ENCODE data around the gene GCK. TPM values are rescaled to one million over a fixed set of nuclear protein-coding genes. Genes with fewer than 3 reads are reported as not detected.
"Not testable (repeated sequence)": the region's sequence is repeated elsewhere in the genome, so short reads cannot be mapped to it uniquely, and the experiment has no call there.

Gene GCK
- total and polyA plus RNA-seq, 7 donors: 0.27 to 1.8 (median 0.60) TPM; not detected in 2

DNA sequence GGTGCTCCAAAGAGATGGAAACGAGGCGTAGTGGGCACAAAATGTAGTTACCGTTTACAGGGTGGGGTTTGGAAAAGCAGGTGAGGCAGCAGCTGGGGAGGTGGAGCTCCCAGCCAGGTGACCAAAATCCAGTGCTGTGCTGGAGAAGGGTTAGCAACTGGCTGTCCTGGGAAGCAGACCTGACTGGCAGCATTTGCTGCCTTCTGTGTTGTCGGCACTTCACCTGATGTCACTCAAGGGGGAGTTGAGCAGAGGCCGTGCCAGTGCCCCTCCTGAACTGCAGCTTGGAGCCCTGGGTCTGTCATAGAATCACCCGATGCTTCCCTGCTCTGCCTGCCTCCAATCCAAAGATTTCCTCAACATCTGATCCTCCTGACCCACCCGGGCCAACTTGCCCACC is 12.8 kb downstream of the GCK start:
- intact Hi-C loops (cut with DNase I): no loop called here
- Histone ChIP-seq H3K27ac (no peak overlapping the region), H3K4me1 (no peaks in the 10 kb centered on the region), H3K36me3 (no peaks in the 10 kb centered on the region), H3K4me3 (no peak overlapping the region), H3K9me3 (no peaks in the 10 kb centered on the region), H3K27me3 (no peaks in the 10 kb centered on the region)
- 69 to 71% methylated on average over 7 of the region's 7 CpGs for WGBS, 2 donors
- TF ChIP-seq POLR2AphosphoS5 (IDR thresholded peaks at IDR 0.05) (no peak), POLR2A (IDR thresholded peaks at IDR 0.05) (no peak), EP300 (IDR thresholded peaks at IDR 0.05) (no peak)
- TF ChIP-seq, protein P1, sequence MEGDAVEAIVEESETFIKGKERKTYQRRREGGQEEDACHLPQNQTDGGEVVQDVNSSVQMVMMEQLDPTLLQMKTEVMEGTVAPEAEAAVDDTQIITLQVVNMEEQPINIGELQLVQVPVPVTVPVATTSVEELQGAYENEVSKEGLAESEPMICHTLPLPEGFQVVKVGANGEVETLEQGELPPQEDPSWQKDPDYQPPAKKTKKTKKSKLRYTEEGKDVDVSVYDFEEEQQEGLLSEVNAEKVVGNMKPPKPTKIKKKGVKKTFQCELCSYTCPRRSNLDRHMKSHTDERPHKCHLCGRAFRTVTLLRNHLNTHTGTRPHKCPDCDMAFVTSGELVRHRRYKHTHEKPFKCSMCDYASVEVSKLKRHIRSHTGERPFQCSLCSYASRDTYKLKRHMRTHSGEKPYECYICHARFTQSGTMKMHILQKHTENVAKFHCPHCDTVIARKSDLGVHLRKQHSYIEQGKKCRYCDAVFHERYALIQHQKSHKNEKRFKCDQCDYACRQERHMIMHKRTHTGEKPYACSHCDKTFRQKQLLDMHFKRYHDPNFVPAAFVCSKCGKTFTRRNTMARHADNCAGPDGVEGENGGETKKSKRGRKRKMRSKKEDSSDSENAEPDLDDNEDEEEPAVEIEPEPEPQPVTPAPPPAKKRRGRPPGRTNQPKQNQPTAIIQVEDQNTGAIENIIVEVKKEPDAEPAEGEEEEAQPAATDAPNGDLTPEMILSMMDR (IDR thresholded peaks at IDR 0.05): no peak
- no peak for DNase-seq

DNA sequence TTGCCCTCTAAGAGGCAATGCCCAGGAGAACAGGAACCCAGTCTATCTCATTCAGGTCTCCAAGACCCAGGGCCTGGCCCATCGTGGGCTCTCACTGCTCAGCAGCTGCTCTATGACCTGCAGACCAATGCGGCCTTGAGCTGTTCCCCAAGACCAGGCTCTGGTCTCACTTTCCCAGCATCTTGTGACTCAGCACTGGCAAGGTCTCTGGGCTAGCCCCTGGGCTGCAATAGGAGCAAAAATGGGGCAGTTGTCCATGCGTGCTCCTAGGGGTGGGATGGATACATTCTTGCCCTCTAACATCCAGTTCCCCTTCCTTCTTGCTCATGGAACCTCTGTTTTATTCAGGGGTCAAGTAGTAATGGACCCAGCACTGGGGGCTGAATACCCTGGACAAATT is 13.5 kb downstream of the GCK start:
- TF ChIP-seq, protein P1 (IDR thresholded peaks at IDR 0.05): no peak
- intact Hi-C loops (cut with DNase I): no loop called here
- DNase-seq: no peak
- 83% methylated on average over 3 of the region's 3 CpGs for WGBS, 2 donors
- Histone ChIP-seq H3K4me1 (no peaks in the 10 kb centered on the region), H3K4me3 (no peak overlapping the region), H3K9me3 (no peaks in the 10 kb centered on the region), H3K27ac (no peak overlapping the region), H3K36me3 (no peaks in the 10 kb centered on the region), H3K27me3 (no peaks in the 10 kb centered on the region)

DNA sequence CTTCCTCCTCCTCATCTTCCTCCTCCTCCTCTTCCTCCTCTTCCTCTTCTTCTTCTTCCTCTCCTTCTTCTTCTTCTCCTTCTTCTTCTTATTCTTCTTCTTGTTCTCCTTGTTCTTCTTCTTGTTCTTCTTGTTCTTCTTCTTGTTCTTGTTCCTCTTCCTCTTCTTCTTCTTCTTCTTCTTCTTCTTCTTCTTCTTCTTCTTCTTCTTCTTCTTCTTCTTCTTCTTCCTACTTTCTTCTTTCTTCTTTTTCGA is 14.6 kb downstream of the GCK start:
- WGBS, 2 donors: 50 to 57% methylated on average over 1 of the region's 1 CpG
- H3K4me1 ChIP-seq; intact Hi-C loops (cut with DNase I); H3K27ac ChIP-seq; H3K36me3 ChIP-seq; H3K27me3 ChIP-seq; DNase-seq; H3K9me3 ChIP-seq; H3K4me3 ChIP-seq: not testable (repeated sequence)

DNA sequence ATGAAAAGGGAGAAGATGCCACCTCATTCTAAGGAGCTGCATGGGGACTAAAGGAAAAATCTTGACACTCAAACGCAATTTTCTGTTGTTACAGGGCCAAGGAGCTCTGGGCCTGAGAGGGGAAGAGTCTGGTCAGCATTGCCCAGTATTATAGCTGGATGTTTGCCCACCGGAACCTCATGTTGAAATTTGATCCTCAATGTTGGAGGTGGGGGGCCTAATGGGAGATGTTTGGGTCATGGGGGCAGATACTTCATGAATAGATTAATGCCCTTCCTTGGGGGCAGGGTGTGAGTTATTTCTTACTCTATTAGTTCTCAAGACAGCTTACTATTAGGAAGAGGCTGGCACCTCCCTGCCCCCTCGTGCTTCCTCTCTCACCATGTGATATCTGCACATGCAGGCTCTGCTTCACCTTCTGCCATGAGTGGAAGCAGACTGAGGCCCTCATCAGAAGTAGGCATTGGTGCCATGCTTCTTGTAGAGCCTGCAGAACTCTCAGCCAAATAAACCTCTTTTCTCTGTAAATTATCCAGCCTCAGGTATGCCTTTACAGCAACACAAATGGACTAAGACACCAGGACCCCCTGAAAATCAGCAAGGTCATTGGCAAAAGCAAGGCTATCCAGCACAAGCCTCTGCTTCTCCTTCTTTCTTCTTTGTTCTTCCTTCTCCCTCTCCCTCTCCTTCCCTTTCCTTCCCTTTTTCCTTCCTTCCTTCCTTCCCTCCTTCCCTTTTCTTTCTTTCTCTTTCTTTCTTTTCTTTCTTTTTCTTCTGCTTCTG is 15.1 kb downstream of the GCK start:
- no peaks in the 10 kb centered on the region for H3K36me3 ChIP-seq
- DNase-seq: no peak
- no peaks in the 10 kb centered on the region for H3K4me1 ChIP-seq
- H3K27ac ChIP-seq: no peak overlapping the region
- no peak for TF ChIP-seq EP300 (IDR thresholded peaks at IDR 0.05)
- no peaks in the 10 kb centered on the region for H3K9me3 ChIP-seq
- intact Hi-C loops (cut with DNase I): no loop called here
- no peaks in the 10 kb centered on the region for H3K27me3 ChIP-seq
- 51 to 64% methylated on average over 3 of the region's 3 CpGs for WGBS, 2 donors
- H3K4me3 ChIP-seq: no peak overlapping the region

DNA sequence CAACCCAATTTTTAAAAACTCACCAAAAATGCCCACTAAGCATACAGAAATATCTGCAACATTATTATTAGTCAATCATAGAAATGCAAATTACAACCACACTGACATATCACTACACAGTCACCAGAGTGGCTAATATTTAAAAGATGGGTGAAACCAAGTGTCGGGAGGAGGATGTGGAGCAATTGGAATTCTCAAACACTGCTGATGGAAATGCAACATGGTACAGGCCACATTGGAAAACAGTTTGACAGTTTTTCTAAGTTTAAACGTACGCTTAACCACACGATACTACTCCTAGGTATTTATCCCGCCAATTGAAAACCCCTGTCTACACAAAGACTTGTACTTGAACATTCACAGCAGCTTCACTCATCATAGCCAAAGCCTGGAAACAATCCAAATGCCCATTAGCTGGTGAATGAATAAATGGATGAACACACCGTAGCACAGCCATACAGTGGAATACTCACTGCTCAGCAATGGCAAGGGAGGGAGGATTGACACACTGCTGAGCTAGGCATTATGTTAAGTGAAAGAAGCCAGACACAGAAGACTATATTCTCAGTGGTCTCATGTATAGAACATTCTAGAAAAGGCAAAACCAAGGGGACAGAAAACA is 16.3 kb downstream of the GCK start:
- TF ChIP-seq POLR2AphosphoS5 (IDR thresholded peaks at IDR 0.05): no peak
- no peak for TF ChIP-seq POLR2A (IDR thresholded peaks at IDR 0.05)
- TF ChIP-seq, protein P1 (IDR thresholded peaks at IDR 0.05): no peak
- no peak for TF ChIP-seq EP300 (IDR thresholded peaks at IDR 0.05)
- no peaks in the 10 kb centered on the region for H3K4me1 ChIP-seq
- intact Hi-C loops (cut with DNase I): no loop called here
- no peaks in the 10 kb centered on the region for H3K27me3 ChIP-seq
- 87 to 92% methylated on average over 6 of the region's 6 CpGs for WGBS, 2 donors
- no peak for DNase-seq
- no peak overlapping the region for H3K27ac ChIP-seq
- no peak overlapping the region for H3K4me3 ChIP-seq
- H3K9me3 ChIP-seq: no peaks in the 10 kb centered on the region
- H3K36me3 ChIP-seq: no peaks in the 10 kb centered on the region

DNA sequence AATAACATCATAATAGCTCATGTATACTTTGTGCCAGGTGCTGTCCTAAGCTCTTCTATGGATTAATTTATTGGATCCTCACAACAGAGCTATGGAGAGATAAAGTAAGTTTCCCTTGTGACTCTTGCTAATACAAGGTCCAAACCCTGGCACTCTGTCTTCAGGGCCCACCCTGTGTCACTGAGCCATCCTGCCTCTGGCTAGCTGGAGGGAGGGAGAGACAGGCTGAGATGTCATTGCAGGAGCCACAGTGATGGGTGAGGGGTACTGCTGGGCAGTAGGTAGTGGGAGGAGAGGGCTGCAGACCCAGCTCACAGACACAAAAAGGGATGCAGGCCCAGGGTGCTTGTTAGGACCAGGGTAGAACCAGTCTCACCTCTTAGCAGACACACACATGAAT is 16.9 kb downstream of the GCK start:
- Histone ChIP-seq H3K27me3 (no peaks in the 10 kb centered on the region), H3K4me3 (no peak overlapping the region), H3K36me3 (no peaks in the 10 kb centered on the region), H3K4me1 (no peaks in the 10 kb centered on the region), H3K27ac (no peak overlapping the region), H3K9me3 (no peaks in the 10 kb centered on the region)
- no peak for DNase-seq
- intact Hi-C loops (cut with DNase I): no loop called here
- no peak for TF ChIP-seq EP300 (IDR thresholded peaks at IDR 0.05)
- TF ChIP-seq POLR2AphosphoS5 (IDR thresholded peaks at IDR 0.05): no peak
- TF ChIP-seq, protein P1 (IDR thresholded peaks at IDR 0.05): no peak
- no peak for TF ChIP-seq POLR2A (IDR thresholded peaks at IDR 0.05)

DNA sequence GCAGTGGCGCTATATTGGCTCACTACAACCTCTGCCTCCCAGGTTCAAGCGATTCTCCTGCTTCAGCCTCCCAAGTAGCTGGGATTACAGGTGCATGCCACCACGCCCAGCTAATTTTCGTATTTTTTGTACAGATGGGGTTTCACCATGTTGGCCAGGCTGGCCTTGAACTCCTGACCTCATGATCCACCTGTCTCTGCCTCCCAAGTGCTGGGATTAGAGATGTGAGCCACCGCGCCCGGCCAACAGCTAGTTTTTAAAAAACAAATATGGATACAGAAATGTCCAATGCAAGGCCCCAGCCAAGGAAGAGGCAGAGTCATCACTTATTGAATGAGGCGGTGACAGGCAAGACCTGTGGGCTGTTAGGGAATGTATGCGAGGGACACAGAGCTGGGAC is 17.3 kb downstream of the GCK start:
- H3K4me3 ChIP-seq; H3K9me3 ChIP-seq; H3K36me3 ChIP-seq; DNase-seq; H3K27me3 ChIP-seq; intact Hi-C loops (cut with DNase I); H3K4me1 ChIP-seq; H3K27ac ChIP-seq: not testable (repeated sequence)
- 91 to 95% methylated on average over 9 of the region's 9 CpGs for WGBS, 2 donors

Measured in sigmoid colon (tissue), 7 donors.